Hematopoietic multipotent progenitor cell (in vitro differentiated cells): ENCODE measurements around the gene REPS2. TPM values are rescaled to one million over a fixed set of nuclear protein-coding genes. Genes with fewer than 3 reads are reported as not detected.
"Not testable (repeated sequence)": the region's sequence is repeated elsewhere in the genome, so short reads cannot be mapped to it uniquely, and the experiment has no call there.

ENCODE experiments used
- DNase-seq, 3 donors: peaks; one replicate each; pipeline ENCODE4 v3.0.0-alpha.2; 2011 to 2015; ENCODE audit warnings: low read depth in 2 of 3, low spot score in 2 of 3
- total RNA-seq: library from RNA; depleted of rRNA; stranded (reverse); fragments of >200 nt; gene quantifications from one replicate; pipeline ENCODE4 v1.2.3, GENCODE V29; 2012

Gene REPS2
- total RNA-seq, 1 donor, result 5.1 TPM

DNA sequence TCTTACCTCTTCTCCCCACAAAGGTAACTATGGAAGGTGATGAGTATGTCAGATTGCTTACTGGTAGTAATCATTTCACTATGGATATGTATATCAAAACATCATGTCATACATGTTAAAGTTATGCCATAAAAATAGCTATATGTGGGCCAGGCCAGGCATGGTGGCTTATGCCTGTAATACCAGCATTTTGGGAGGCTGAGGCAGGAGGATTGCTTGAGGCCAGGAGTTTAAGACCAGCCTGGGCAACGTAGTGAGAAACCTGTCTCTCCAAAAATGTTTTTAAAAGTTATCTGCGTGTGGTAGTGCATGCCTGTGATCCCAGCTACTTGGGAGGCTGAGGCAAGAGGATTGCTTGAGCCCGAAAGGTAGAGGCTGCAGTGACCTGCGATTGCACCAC is 16.2 kb downstream of the REPS2 start:
- DNase-seq, result not testable (repeated sequence)

DNA sequence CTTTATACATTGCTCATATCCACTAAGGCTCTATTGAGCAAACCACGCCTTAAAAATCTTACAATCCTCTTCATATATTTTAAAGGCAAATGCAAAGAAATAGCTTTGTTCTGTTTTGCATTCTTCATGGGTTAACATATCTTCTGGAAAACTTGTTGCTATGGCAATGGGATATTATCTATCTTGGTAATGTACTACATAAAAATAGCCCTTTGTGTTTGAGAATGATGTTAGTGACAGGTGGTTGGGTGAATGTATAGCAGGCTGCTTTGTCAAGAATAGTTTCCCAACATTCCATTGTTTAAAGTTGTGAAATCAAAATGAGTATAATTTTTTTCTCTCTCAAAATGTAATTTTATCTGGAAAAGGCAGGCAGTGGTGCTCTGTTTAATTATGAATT is 16.8 kb downstream of the REPS2 start:
- no peak for DNase-seq

- DNase-seq, result not testable (repeated sequence)
Measured at GRCh38 chrX:16964976-16965375, 18.5 kb downstream of the REPS2 start.

DNA sequence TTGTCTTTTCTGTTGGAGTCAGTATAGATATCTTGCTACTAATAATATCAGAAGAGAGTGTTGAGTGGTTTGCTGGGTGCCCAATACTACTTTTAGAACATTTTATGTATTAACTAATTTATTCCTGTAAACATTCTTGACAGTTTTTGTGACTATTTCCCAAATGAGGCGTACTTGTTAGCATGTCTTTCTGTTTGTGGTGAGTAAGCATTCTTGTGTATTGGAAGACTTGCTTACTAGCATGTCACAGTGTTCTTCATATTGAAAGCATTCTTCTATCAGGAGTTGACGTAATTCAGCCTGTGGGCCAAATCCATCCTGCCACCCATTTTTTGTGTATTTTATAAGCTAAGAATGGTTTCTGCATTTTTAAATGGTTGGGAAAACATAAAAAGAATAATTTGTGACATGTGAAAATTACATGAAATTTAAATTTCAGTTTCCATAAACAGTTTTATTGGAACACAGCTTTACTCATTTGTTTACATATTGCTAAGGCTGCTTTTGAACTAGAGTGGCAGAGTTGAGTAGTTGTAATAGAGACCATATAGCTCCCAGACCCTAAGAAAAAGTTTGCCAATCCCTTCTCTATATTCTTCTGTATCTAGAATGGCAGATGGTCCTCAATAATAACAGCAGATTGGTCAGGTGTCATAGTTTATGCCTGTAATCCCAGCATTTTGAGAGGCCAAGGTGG is 20.4 kb downstream of the REPS2 start:
- no peak for DNase-seq

GRCh38 chrX:16968753-16969152 is 22.3 kb downstream of the REPS2 start:
- not testable (repeated sequence) for DNase-seq

GRCh38 chrX:16970977-16971376 is 24.5 kb downstream of the REPS2 start:
- DNase-seq, result no peak

- no peak for DNase-seq
Measured at GRCh38 chrX:16971694-16972093, 25.2 kb downstream of the REPS2 start.

DNA sequence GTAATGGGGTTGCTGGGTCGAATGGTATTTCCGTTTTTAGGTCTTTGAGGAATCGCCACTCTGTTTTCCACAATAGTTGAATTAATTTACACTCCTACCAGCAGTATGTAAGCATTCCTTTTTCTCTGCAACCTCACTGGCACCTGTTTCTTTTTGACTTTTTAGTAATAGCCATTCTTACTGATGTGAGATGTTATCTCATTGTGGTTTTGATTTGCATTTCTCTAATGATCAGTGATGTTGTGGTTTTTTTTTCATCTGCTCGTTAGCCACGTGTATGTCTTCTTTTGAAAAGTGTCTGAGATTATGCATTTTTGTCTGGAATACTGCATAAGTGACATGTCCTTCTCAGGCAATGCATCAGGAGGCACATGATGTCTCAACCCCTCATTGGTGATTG is 28.8 kb downstream of the REPS2 start:
- DNase-seq, result no peak

DNA sequence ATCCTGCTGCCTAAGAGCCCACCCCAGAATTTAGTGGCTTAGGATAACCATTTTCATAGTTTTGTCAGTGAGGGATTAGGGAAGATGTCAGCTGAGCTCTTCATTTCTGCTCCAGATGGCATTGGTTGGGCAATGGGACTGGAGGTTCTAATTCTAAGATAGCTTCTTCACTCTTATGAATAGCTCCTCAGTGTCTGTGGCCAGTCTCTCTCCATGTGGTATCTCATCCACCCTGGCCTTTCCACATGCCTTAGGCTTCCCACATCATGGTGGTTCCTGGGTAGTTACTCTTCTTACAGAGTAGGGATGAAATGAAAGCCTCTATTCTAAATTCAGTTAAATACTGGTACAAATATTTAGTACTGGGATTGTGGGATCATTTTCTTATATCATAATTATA is 31.3 kb downstream of the REPS2 start:
- DNase-seq, result no peak

GRCh38 chrX:16978193-16978984 is 31.9 kb downstream of the REPS2 start:
- DNase-seq, result no peak

DNA sequence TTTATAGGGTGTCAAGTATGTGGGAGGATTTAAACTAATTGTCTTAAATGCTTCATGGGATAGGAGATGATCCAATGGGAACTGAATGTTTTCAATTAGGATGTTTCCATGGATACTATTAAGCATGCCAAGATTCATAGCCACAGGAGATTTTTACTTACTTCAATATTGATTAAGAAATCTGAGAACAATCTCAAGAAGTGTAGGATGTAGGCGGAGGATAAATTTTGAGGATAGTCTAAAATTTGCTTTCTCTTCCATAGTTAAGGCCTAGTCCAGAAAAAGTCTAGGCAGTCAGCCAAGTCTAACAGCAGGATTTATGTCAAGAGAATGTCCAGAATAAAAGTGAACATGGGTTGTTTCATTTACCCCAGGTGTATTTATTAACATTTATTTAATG is 32.8 kb downstream of the REPS2 start:
- DNase-seq, result no peak

DNA sequence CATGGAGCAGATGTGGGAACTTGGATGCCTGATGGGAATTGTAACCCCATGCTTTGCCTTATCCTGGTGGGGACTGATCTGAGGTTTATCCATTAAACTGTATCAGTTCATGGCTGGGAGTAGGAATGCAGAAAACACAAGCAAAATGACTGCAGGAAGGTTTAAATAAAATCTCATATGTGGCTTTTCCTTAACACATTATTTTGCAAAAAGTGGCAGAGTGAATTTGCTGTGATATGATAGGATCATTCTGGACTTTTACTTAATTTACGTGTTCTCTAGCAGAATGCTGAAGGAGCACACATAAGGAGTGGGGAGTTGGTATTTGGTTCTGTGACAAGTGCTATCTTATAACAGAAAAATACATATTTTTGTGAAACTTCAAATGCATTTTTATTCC is 34.8 kb downstream of the REPS2 start:
- no peak for DNase-seq

GRCh38 chrX:16981980-16982379 is 35.5 kb downstream of the REPS2 start:
- no peak for DNase-seq

DNA sequence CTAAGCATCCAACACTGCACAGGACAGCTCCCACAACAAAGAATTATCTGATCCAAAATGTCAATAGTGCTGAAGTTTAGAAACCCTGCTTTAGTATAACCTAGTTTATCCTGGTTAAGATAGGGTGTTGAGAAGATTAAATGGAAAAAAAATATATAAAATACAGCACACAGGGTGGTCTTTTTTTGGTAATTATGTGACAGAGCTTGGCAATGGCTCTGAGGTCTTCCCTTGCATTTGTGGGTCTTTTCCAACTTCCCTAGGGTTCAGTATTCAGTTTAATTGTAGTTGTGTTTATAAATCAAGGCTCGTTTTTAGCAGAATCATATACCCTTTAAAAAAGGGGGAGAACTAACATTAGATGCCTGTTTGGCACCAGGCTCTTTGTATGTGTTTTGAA is 36.6 kb downstream of the REPS2 start:
- no peak for DNase-seq

GRCh38 chrX:16985286-16985685 is 38.8 kb downstream of the REPS2 start:
- DNase-seq, result no peak

DNA sequence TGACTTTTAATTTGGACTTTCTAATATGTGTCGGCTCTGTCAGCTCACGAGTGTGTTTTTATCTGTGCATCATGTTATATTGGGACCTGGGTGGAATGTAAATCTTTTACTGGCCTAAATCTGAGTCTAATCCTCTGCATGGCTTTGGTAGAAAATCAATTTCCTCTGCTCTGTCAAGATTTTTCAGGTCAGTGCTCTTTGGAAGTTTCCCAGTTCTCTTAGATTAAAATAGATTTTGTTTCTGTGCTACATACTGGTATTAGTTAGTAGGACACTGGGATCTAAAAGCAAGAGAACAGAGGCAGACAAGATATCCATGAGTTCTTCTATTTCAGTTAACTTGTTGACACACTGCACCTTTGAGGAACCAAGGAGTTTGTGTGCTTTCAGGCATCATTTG is 39.7 kb downstream of the REPS2 start:
- no peak for DNase-seq

DNA sequence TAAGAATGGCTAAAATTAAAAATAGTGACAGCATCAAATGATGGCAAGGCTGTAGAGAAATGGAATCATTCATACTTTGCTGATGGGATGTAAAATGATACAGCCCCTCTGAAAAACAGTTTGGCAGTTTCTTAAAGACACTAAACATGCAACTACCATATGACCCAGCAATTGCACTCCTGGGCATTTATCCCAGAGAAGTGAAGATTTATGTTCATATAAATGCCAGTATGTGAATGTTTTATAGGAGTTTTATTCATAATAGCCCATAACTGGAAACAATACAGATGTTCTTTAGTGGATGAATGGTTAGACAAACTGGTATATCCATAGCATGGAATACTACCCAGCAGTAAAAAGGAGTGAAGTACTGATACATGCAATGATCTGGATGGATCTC is 43.3 kb downstream of the REPS2 start:
- no peak for DNase-seq

DNA sequence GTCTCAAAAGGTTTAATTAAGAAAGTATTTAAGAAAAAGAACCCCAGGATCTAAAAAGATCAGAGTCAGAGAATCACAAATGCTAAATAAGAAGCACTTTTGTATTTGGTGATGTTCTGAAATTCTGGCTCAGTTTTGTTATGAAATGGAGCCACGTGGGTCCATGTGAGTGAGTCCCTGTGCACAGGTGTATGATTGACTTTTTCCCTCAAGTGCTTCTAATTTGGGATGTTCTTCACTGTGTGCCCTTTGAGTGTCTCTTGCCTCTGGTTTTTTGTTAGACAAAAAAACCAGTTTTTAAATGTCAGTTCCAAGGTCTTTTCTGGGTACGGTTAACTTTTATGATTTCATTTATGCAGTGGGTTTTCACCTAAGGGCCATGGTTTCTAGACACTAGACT is 44.4 kb downstream of the REPS2 start:
- DNase-seq, result no peak

GRCh38 chrX:16992445-16992844 is 46.0 kb downstream of the REPS2 start:
- no peak for DNase-seq

- no peak for DNase-seq
Measured at GRCh38 chrX:16992951-16993350, 46.5 kb downstream of the REPS2 start.

GRCh38 chrX:16993791-16994318 is 47.4 kb downstream of the REPS2 start:
- DNase-seq, result no peak

- no peak for DNase-seq
Measured at GRCh38 chrX:16994736-16995135, 48.3 kb downstream of the REPS2 start.
